Hepatocyte (in vitro differentiated cells): Measurements from ENCODE around the gene PPP1R3C. TPM values are rescaled to one million over a fixed set of nuclear protein-coding genes. Genes with fewer than 3 reads are reported as not detected.

Source experiments
- DNase-seq: peaks from one replicate; pipeline ENCODE4 v3.0.0-alpha.2; 2016; ENCODE audit warnings: low spot score
- H2AFZ ChIP-seq: fragments of 200-600 bp; sonication (generic); 2 replicates; pipeline ENCODE4 v1.6.0; 2016; ENCODE audit warnings: antibody characterized with exemption, mild to moderate bottlenecking
- H3K27ac ChIP-seq: fragments of 200-600 bp; sonication (generic); 2 replicates; pipeline ENCODE4 v1.5.1; 2016; ENCODE audit warnings: mild to moderate bottlenecking
- H3K27me3 ChIP-seq: fragments of 200-600 bp; sonication (generic); 2 replicates; pipeline ENCODE4 v1.6.1; 2016
- H3K36me3 ChIP-seq: fragments of 200-600 bp; sonication (generic); replicated peaks from 2 replicates; pipeline ENCODE4 v1.5.1; 2016; ENCODE audit warnings: low read depth; ENCODE audit not compliant: insufficient read depth
- H3K4me1 ChIP-seq: fragments of 200-600 bp; sonication (generic); 2 replicates; pipeline ENCODE4 v1.5.1; 2016; ENCODE audit warnings: mild to moderate bottlenecking, moderate library complexity; ENCODE audit not compliant: insufficient read depth
- H3K4me2 ChIP-seq: fragments of 200-600 bp; sonication (generic); 2 replicates; pipeline ENCODE4 v1.6.0; 2016
- H3K4me3 ChIP-seq: fragments of 200-600 bp; sonication (generic); 2 replicates; pipeline ENCODE4 v1.5.1; 2016; ENCODE audit warnings: mild to moderate bottlenecking
- H3K79me2 ChIP-seq: fragments of 200-600 bp; sonication (generic); 2 replicates; pipeline ENCODE4 v1.6.0; 2017; ENCODE audit warnings: mild to moderate bottlenecking
- H3K9me2 ChIP-seq: fragments of 200-600 bp; sonication (generic); replicated peaks from 2 replicates; pipeline ENCODE4 v1.6.0; 2017; ENCODE audit warnings: mild to moderate bottlenecking; ENCODE audit not compliant: insufficient read depth
- H3K9me3 ChIP-seq: fragments of 200-600 bp; sonication (generic); 2 replicates; pipeline ENCODE4 v1.5.1; 2016; ENCODE audit warnings: low read depth, mild to moderate bottlenecking
- H4K20me1 ChIP-seq: fragments of 200-600 bp; sonication (generic); 2 replicates; pipeline ENCODE4 v1.6.0; 2016; ENCODE audit warnings: mild to moderate bottlenecking; ENCODE audit not compliant: insufficient read depth, poor library complexity, severe bottlenecking
- EZH2 ChIP-seq: fragments of 200-600 bp; sonication (generic); IDR thresholded peaks from 2 replicates; pipeline ENCODE4 v1.6.1; 2016; ENCODE audit warnings: antibody characterized with exemption, mild to moderate bottlenecking, borderline replicate concordance
- EZH2phosphoT487 ChIP-seq: fragments of 200-600 bp; sonication (generic); IDR thresholded peaks from one replicate; pipeline ENCODE4 v1.6.1; 2018; ENCODE audit warnings: antibody characterized with exemption, mild to moderate bottlenecking, low read depth, moderate library complexity; ENCODE audit not compliant: unreplicated experiment, severe bottlenecking
- WGBS: methylation state at CpG from one replicate; pipeline ENCODE4 v1.1.6; 2016; ENCODE audit warnings: low lambda C conversion rate; ENCODE audit errors: missing lambda C conversion rate; 5-methylcytosine and 5-hydroxymethylcytosine counted together
- polyA plus RNA-seq: library from polyadenylated mRNA; unstranded; fragments of >200 nt; fragmentation: Nextera tagmentation; extraction: Ambion mirVana; gene quantifications from 2 replicates; pipeline ENCODE4 v1.2.1, GENCODE V29; 2016
- total RNA-seq: library from RNA; depleted of rRNA; stranded (reverse); fragments of >200 nt; gene quantifications from 2 replicates; pipeline ENCODE4 v1.2.3, GENCODE V29; 2014
- TF ChIP-seq, protein P1 (sequence below): fragments of 200-600 bp; sonication (generic); IDR thresholded peaks from 2 replicates; pipeline ENCODE4 v1.5.1; 2016; ENCODE audit warnings: antibody characterized with exemption, mild to moderate bottlenecking; ENCODE audit not compliant: poor library complexity

PPP1R3C gene
- total and polyA plus RNA-seq, 2 experiments from 2014 or later = 20.2 to 45.0 TPM

DNA sequence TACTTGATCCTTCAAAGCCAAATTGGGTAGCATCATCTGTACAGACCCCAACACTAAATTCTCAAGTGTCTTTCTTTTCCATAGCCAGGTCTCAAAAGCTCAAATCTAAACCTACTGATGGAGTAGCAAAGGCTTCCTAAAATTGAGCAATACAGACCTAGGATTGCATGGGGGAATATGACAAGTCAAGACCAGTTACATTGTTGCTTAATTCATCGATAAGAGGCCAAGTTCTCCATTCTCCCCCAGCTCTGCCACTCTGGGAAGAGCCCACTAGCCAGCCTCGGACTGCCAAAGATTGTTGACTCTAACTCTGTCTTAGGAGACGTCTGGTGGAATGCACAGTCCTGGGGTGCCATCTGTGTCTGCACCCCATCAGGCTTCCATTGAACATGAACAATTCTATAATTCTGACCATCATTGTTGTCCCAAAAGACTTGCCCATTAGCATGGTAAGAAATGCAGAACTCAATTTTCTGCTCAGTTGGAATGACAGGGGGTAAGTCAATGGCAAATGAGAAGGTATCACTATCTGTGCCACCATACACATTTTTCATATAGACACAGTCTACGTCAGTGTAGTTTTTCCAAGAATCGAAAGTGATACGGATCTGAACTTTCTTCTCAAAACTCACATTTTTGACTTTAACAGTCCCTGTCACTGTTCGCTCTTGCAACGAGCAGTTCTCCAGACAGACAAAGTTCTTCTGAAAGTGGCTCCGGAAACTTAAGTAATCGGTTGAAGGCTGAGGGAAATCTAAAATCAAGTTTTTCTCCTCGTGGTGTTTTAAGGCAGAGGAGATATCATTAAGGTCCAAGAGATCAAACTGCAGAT is 2.9 kb downstream of the PPP1R3C start:
- no peak overlapping the region for H3K27ac ChIP-seq
- no peak overlapping the region for H3K4me3 ChIP-seq
- H3K4me2 ChIP-seq = peak overlapping the region; percentile 55

DNA sequence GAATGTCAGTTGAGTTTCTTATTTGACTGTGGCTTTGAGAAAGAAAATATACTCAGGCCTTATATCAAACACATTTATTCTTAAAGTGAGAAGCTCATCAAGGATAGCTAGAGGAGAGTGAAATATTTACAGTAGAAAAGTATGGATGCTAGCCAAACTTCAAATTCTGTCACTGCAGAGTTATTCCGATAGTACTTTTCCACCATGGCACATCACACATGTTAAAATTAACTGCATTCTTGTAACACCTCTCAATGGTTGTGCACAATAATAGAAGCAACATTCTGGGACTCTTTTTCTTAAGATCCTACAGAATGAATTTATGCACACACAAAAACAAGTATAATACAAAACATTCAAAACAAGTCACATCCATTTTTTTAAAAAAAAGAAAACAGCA is 4.5 kb downstream of the PPP1R3C start:
- Histone ChIP-seq H3K4me3 (no peak overlapping the region), H3K4me2 (peak overlapping the region; percentile 55)
- WGBS = 90% methylated on average over 1 of the region's 1 CpG

More for the DNA sequence above, 2.9 kb downstream of the PPP1R3C start:
- Histone ChIP-seq H3K9me3 (no peaks in the 10 kb centered on the region), H4K20me1 (no peaks in the 10 kb centered on the region), H3K27me3 (no peaks in the 10 kb centered on the region), H2AFZ (no peak overlapping the region), H3K9me2 (no peaks in the 10 kb centered on the region), H3K79me2 (no peaks in the 10 kb centered on the region), H3K36me3 (no peaks in the 10 kb centered on the region), H3K4me1 (peaks cover 4% of the 10 kb centered on the region)
- 95% methylated on average over 11 of the region's 11 CpGs for WGBS
- TF ChIP-seq EZH2 (no peak), EZH2phosphoT487 (no peak)
- TF ChIP-seq, protein P1, sequence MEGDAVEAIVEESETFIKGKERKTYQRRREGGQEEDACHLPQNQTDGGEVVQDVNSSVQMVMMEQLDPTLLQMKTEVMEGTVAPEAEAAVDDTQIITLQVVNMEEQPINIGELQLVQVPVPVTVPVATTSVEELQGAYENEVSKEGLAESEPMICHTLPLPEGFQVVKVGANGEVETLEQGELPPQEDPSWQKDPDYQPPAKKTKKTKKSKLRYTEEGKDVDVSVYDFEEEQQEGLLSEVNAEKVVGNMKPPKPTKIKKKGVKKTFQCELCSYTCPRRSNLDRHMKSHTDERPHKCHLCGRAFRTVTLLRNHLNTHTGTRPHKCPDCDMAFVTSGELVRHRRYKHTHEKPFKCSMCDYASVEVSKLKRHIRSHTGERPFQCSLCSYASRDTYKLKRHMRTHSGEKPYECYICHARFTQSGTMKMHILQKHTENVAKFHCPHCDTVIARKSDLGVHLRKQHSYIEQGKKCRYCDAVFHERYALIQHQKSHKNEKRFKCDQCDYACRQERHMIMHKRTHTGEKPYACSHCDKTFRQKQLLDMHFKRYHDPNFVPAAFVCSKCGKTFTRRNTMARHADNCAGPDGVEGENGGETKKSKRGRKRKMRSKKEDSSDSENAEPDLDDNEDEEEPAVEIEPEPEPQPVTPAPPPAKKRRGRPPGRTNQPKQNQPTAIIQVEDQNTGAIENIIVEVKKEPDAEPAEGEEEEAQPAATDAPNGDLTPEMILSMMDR = no peak
- no peak for DNase-seq

DNA sequence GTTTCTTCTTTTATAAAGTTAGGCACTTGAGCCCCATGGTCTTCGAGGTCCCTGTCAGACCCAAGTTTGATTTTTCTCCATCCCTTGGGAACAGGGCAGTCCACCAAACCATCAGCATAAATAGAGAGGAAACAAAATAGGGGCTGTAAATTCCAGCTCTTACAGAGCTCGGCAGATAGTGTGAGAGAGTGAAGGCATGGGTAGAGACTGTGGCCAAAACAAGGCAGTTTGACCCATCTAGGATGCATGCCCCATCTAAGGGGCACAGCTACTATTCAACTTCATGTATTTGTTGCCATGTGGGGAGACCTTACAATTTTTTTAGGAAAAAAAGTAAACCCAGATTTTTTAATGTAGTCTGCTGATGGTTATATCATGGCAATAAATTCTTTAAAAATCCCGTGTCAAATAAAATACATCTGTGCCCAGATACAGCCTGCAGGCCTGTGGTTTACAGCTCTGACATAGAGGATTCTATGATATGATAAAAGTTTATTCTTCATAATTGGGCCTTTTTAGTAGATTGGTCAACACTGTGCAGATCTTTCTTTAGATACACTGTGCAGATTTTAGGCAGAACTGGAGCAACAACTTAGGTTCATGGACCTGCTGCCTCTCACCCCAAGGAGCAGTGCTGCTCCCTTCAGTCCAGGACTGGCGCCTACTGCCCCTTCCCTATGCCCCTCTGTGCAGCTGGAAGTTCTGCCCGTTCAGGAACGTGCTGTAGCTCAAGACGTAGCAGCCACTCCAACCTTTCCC is 5.3 kb downstream of the PPP1R3C start:
- H3K79me2 ChIP-seq = no peaks in the 10 kb centered on the region
- no peak overlapping the region for H3K4me2 ChIP-seq
- peaks cover under 1% of the 10 kb centered on the region for H3K4me1 ChIP-seq
- WGBS = 75% methylated on average over 7 of the region's 7 CpGs
- no peaks in the 10 kb centered on the region for H3K9me3 ChIP-seq
- H3K27ac ChIP-seq = no peak overlapping the region
- H2AFZ ChIP-seq = no peak overlapping the region
- H3K9me2 ChIP-seq = no peaks in the 10 kb centered on the region
- no peaks in the 10 kb centered on the region for H3K27me3 ChIP-seq
- H3K36me3 ChIP-seq = no peaks in the 10 kb centered on the region
- DNase-seq = no peak
- TF ChIP-seq, protein P1 = no peak
- TF ChIP-seq EZH2 = no peak
- TF ChIP-seq EZH2phosphoT487 = no peak
- H4K20me1 ChIP-seq = no peaks in the 10 kb centered on the region
- no peak overlapping the region for H3K4me3 ChIP-seq

More for the DNA sequence above, 4.5 kb downstream of the PPP1R3C start:
- Histone ChIP-seq H3K79me2 (no peaks in the 10 kb centered on the region), H3K27me3 (no peaks in the 10 kb centered on the region), H3K9me3 (no peaks in the 10 kb centered on the region), H3K36me3 (no peaks in the 10 kb centered on the region), H4K20me1 (no peaks in the 10 kb centered on the region), H3K27ac (no peak overlapping the region), H2AFZ (no peak overlapping the region), H3K4me1 (peaks cover 4% of the 10 kb centered on the region), H3K9me2 (no peaks in the 10 kb centered on the region)
- TF ChIP-seq EZH2 (no peak), EZH2phosphoT487 (no peak)
- TF ChIP-seq, protein P1 = no peak
- no peak for DNase-seq
